Measurements from ENCODE around the gene TMEM109.
A peak's percentile ranks its signal among the peaks of the same experiment; 100 is the strongest.

TMEM109 gene

GRCh38 chr11:60930394-60930793 lies 16.4 kb downstream of the TMEM109 start:
- Histone ChIP-seq H3K36me3 (ENCODE audit: control insufficient read depth in 2 of 2, insufficient read depth in 1 of 2, low read length in 2 of 2) (peaks cover 0 to 82% of the 10 kb centered on the region in 2 experiments; a peak in 1 of 3 replicates), H3K9me3 (ENCODE audit: control insufficient read depth, insufficient read depth, low read depth, low read length) (no peaks in the 10 kb centered on the region), H3K4me1 (ENCODE audit: control insufficient read depth, insufficient read depth, low read length) (no peaks in the 10 kb centered on the region), H3K4me3 (ENCODE audit: low read depth, low read length) (no peak overlapping the region), H3K27ac (ENCODE audit: extremely low read depth, low read depth, low read length) (no peak overlapping the region)
- CTCF ChIA-PET, result no interaction called here
- no peak for TF ChIP-seq ZNF623 (tag by site-specific recombination; IDR thresholded peaks at IDR 0.05)
- no peak for TF ChIP-seq SCRT2 (tag by site-specific recombination; IDR thresholded peaks at IDR 0.05)
- no peak for TF ChIP-seq INSM2 (tag by site-specific recombination; IDR thresholded peaks at IDR 0.05)
- TF ChIP-seq ZSCAN23 (tag by site-specific recombination; IDR thresholded peaks at IDR 0.05), result no peak
- TF ChIP-seq ZBTB17 (tag by site-specific recombination; IDR thresholded peaks at IDR 0.05), result no peak
- no peak for TF ChIP-seq ZXDB (tag by site-specific recombination; IDR thresholded peaks at IDR 0.05)
- POLR2A ChIA-PET, result interaction anchor here (2.1 kb wide), 1 partner anchor 17 kb away, joined by 8 read pairs; the partner anchor contains the start of gene TMEM109

- ChIA-PET CTCF (no interaction called here), POLR2A (interaction anchor here (1.4 kb wide), 1 partner anchor 17 kb away, joined by 4 read pairs; no protein-coding TSS in a partner anchor)
- H3K9me3 ChIP-seq (ENCODE audit: control insufficient read depth, insufficient read depth, low read depth, low read length), result no peaks in the 10 kb centered on the region
Measured at GRCh38 chr11:60931917-60932316, 18.0 kb downstream of the TMEM109 start.

GRCh38 chr11:60932605-60933356 lies 18.8 kb downstream of the TMEM109 start:
- H3K4me1 ChIP-seq (ENCODE audit: control insufficient read depth, insufficient read depth, low read length), result no peaks in the 10 kb centered on the region
- CTCF ChIA-PET, result interaction anchor here (0.6 to 0.7 kb wide), 2 partner anchors 22 to 197 kb away, joined by 4 to 5 read pairs; no protein-coding TSS in a partner anchor
- no peak overlapping the region for H3K4me3 ChIP-seq (ENCODE audit: low read depth, low read length)
- no peaks in the 10 kb centered on the region for H3K9me3 ChIP-seq (ENCODE audit: control insufficient read depth, insufficient read depth, low read depth, low read length)
- H3K36me3 ChIP-seq (ENCODE audit: control insufficient read depth in 2 of 2, insufficient read depth in 1 of 2, low read length in 2 of 2), result peaks cover 0 to 77% of the 10 kb centered on the region in 2 experiments; a peak in 1 of 3 replicates
- TF ChIP-seq PRDM10 (tag by site-specific recombination; IDR thresholded peaks at IDR 0.05), result peak; percentile 86
- TF ChIP-seq ZSCAN4 (tag by site-specific recombination; IDR thresholded peaks at IDR 0.05), result no peak
- POLR2A ChIA-PET, result interaction anchor here (0.7 to 1.0 kb wide), 3 partner anchors 16 to 161 kb away, joined by 3 to 4 read pairs (median 3); no protein-coding TSS in a partner anchor
- no peak overlapping the region for H3K27ac ChIP-seq (ENCODE audit: extremely low read depth, low read depth, low read length)

More at GRCh38 chr11:60931917-60932316, 18.0 kb downstream of the TMEM109 start:
- Histone ChIP-seq H3K4me1 (ENCODE audit: control insufficient read depth, insufficient read depth, low read length) (no peaks in the 10 kb centered on the region), H3K27ac (ENCODE audit: extremely low read depth, low read depth, low read length) (no peak overlapping the region), H3K4me3 (ENCODE audit: low read depth, low read length) (no peak overlapping the region), H3K36me3 (ENCODE audit: control insufficient read depth in 2 of 2, insufficient read depth in 1 of 2, low read length in 2 of 2) (peaks cover 0 to 85% of the 10 kb centered on the region in 2 experiments; a peak in 1 of 3 replicates)
- TF ChIP-seq ZNF48 (tag by site-specific recombination; IDR thresholded peaks at IDR 0.05), result no peak

All from HEK293 (cell line).